Activated CD8-positive, alpha-beta T cell treated with anti-CD3 and anti-CD28 coated beads for 36 hours (primary cell): ENCODE data around the gene RNF144A. TPM values are rescaled to one million over a fixed set of nuclear protein-coding genes. Genes with fewer than 3 reads are reported as not detected.

Source experiments
- ATAC-seq: fragments of 200-7000 bp; cut with Tn5 transposase; one replicate; pipeline ENCODE4 v1.10.0; 2021; ENCODE audit warnings: mild to moderate bottlenecking, moderate library complexity
- CTCF ChIA-PET: fragments of 350-600 bp; sonication (Branson Sonifier 250); formaldehyde crosslinking; loops from one replicate; lab custom pipeline; 2021; ENCODE audit warnings: antibody characterized with exemption; lab: Charles Lee
- POLR2A ChIA-PET: fragments of 350-600 bp; sonication (Branson Sonifier 250); formaldehyde crosslinking; loops from one replicate; lab custom pipeline; 2021; ENCODE audit warnings: antibody characterized with exemption; lab: Charles Lee
- DNase-seq: peaks from one replicate; pipeline ENCODE4 v3.0.0-alpha.2; 2020
- H3K27ac Mint-ChIP-seq: one replicate; pipeline ENCODE4 v1.8.0; 2021; ENCODE audit warnings: mild to moderate bottlenecking, mixed read lengths
- H3K27me3 Mint-ChIP-seq: one replicate; pipeline ENCODE4 v1.8.0; 2021; ENCODE audit warnings: mixed read lengths
- H3K36me3 Mint-ChIP-seq: one replicate; pipeline ENCODE4 v1.8.0; 2021; ENCODE audit warnings: low read depth, mixed read lengths
- H3K4me1 Mint-ChIP-seq: one replicate; pipeline ENCODE4 v1.8.0; 2021; ENCODE audit warnings: low read depth, mixed read lengths
- H3K4me3 Mint-ChIP-seq: one replicate; pipeline ENCODE4 v1.8.0; 2021; ENCODE audit warnings: mild to moderate bottlenecking, moderate library complexity, mixed read lengths
- H3K9me3 Mint-ChIP-seq: one replicate; pipeline ENCODE4 v1.8.0; 2021; ENCODE audit warnings: mixed read lengths
- intact Hi-C: fragments of 100-400 bp; cut with micrococcal nuclease; formaldehyde crosslinking; loops from one replicate; pipeline ENCODE4 v1.10.0; 2022
- total RNA-seq, 2 experiments: library from RNA; stranded (reverse); gene quantifications; one replicate each; pipeline ENCODE4 v1.2.3, GENCODE V29; 2021
- TF ChIP-seq, protein P1 (sequence below): fragments of 200-600 bp; IDR thresholded peaks from one replicate; pipeline ENCODE4 v1.8.0; 2022; ENCODE audit warnings: antibody characterized with exemption, mild to moderate bottlenecking

RNF144A gene
- total RNA-seq, 2 experiments from 2014 or later, result 32.6 to 36.5 TPM

DNA sequence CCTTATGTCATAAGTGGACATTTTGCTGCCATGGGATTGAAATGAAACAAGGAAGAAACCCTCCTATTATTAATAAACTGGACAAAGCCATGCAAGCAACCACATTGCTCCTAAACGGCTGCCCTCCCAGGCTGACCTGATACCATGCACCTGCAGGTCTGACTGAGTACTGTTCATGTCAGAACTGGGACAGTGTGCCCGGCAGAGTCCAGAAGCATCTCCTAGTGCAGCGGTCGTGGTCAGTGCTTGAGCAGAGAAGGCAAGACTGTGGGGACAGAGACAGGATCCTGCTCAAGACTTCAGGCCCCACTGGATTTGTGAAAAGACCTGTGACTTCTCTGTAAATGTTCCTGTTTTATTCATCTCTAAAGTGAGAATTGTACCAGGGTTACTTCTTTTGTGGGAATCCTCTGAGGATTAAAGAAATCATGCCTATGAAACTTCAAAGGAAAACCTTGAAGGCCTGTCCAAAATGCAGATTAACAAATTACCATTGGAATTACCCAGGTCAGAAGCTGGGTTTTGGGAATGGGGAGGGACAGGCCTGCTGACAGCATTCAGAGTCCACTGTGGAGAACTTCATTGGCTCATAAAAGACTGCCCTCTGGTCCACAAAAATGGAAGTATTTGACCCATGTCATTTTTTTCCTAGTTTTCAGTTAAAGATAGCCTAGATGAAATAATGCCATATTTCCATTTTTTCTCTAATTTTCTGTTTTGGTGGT, 13.9 kb downstream of the RNF144A start:
- peaks cover 10% of the 10 kb centered on the region for H3K9me3 Mint-ChIP-seq
- TF ChIP-seq, protein P1, sequence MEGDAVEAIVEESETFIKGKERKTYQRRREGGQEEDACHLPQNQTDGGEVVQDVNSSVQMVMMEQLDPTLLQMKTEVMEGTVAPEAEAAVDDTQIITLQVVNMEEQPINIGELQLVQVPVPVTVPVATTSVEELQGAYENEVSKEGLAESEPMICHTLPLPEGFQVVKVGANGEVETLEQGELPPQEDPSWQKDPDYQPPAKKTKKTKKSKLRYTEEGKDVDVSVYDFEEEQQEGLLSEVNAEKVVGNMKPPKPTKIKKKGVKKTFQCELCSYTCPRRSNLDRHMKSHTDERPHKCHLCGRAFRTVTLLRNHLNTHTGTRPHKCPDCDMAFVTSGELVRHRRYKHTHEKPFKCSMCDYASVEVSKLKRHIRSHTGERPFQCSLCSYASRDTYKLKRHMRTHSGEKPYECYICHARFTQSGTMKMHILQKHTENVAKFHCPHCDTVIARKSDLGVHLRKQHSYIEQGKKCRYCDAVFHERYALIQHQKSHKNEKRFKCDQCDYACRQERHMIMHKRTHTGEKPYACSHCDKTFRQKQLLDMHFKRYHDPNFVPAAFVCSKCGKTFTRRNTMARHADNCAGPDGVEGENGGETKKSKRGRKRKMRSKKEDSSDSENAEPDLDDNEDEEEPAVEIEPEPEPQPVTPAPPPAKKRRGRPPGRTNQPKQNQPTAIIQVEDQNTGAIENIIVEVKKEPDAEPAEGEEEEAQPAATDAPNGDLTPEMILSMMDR, result no peak
- no peak for ATAC-seq
- intact Hi-C loops, result no loop called here
- ChIA-PET POLR2A (no interaction called here), CTCF (no interaction called here)
- DNase-seq, result no peak
- H3K27me3 Mint-ChIP-seq, result no peaks in the 10 kb centered on the region
- peaks cover 49% of the 10 kb centered on the region for H3K36me3 Mint-ChIP-seq
- peaks cover 55% of the 10 kb centered on the region for H3K4me1 Mint-ChIP-seq
- H3K27ac Mint-ChIP-seq, result no peak overlapping the region
- H3K4me3 Mint-ChIP-seq, result no peak overlapping the region

DNA sequence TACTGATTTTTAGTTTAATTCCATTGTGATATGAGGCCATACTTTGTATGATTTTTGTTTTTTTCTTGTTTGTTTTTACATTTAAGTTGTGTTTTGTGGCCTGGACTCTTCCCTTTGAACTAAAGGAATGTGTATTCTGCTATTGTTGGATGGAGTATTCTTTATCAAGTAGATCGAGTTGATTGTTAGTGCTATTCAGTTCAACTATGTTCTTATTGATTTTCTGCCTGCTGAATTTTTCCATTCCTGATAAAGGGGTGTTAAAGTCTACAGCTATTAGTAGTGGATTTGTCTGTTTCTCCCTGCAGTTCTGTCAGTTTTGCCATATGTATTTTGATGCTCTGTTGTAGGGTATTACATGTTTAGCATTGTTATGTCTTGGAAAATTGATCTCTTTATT, 14.5 kb downstream of the RNF144A start:
- Mint-ChIP-seq H3K36me3 (peaks cover 43% of the 10 kb centered on the region), H3K4me1 (peaks cover 59% of the 10 kb centered on the region), H3K9me3 (peaks cover 10% of the 10 kb centered on the region), H3K27ac (no peak overlapping the region), H3K27me3 (no peaks in the 10 kb centered on the region), H3K4me3 (no peak overlapping the region)
- DNase-seq, result no peak
- POLR2A ChIA-PET, result interaction anchor here (0.6 kb wide), 1 partner anchor 17 kb away, joined by 3 read pairs; no protein-coding TSS in a partner anchor
- intact Hi-C loops, result no loop called here
- CTCF ChIA-PET, result interaction anchor here (0.9 to 1.5 kb wide), 4 partner anchors 11 to 65 kb away, joined by 3 to 5 read pairs (median 4); no protein-coding TSS in a partner anchor
- ATAC-seq, result no peak
- TF ChIP-seq, protein P1, result no peak

DNA sequence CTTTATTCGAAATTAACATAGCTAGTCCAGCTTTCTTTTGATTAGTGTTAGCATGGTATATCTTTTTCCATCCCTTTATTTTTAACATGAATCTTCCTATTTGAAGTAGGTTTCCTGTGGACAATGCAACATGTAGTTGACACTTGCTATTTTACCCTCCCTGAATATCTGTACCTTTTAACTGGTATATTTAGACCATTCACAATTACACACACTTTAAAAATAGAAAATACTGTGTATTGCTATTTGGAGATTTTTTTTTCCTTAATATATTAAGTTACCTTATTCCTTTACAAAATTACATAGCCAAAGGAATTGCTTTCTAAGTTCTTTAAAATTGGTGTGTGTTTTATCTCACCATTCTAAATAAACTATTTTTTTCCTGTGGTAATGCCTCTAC, 15.0 kb downstream of the RNF144A start:
- H3K9me3 Mint-ChIP-seq, result peaks cover 10% of the 10 kb centered on the region
- ChIA-PET POLR2A (interaction anchor here (0.6 kb wide), 1 partner anchor 17 kb away, joined by 3 read pairs; no protein-coding TSS in a partner anchor), CTCF (interaction anchor here (0.8 to 2.0 kb wide), 6 partner anchors 11 to 112 kb away, joined by 3 to 10 read pairs (median 4); no protein-coding TSS in a partner anchor)
- H3K4me1 Mint-ChIP-seq, result peaks cover 62% of the 10 kb centered on the region
- H3K27ac Mint-ChIP-seq, result no peak overlapping the region
- H3K27me3 Mint-ChIP-seq, result no peaks in the 10 kb centered on the region
- intact Hi-C loops, result no loop called here
- H3K4me3 Mint-ChIP-seq, result no peak overlapping the region
- ATAC-seq (no peak), DNase-seq (no peak)
- TF ChIP-seq, protein P1, result no peak
- peaks cover 39% of the 10 kb centered on the region for H3K36me3 Mint-ChIP-seq

DNA sequence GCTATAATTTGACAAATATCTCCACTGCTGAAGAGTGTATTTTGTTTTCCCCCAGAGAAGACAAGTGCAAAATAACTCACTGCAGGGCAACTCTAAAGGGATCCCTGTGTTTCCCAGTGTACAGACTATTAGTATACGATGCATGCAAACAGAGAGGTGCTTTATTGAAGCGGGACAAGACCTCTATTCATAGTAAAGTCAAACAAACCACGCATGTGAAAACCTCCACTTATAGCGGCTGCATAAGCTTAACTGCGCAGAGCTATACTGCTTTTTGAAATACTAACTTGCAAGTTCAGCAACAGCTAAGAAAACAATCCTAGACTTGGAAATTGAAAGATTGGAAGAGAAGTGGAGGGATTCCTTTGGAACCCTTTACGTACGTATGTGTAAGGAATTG, 15.6 kb downstream of the RNF144A start:
- CTCF ChIA-PET, result interaction anchor here (0.7 to 2.0 kb wide), 7 partner anchors 12 to 111 kb away, joined by 3 to 10 read pairs (median 4); no protein-coding TSS in a partner anchor
- peaks cover 33% of the 10 kb centered on the region for H3K36me3 Mint-ChIP-seq
- no peak for ATAC-seq
- H3K4me1 Mint-ChIP-seq, result peaks cover 62% of the 10 kb centered on the region
- H3K27me3 Mint-ChIP-seq, result no peaks in the 10 kb centered on the region
- no peak for DNase-seq
- H3K4me3 Mint-ChIP-seq, result no peak overlapping the region
- TF ChIP-seq, protein P1, result no peak
- POLR2A ChIA-PET, result interaction anchor here (0.7 kb wide), 1 partner anchor 1626 kb away, joined by 4 read pairs; no protein-coding TSS in a partner anchor
- H3K9me3 Mint-ChIP-seq, result peaks cover 10% of the 10 kb centered on the region
- H3K27ac Mint-ChIP-seq, result no peak overlapping the region
- intact Hi-C loops, result no loop called here

DNA sequence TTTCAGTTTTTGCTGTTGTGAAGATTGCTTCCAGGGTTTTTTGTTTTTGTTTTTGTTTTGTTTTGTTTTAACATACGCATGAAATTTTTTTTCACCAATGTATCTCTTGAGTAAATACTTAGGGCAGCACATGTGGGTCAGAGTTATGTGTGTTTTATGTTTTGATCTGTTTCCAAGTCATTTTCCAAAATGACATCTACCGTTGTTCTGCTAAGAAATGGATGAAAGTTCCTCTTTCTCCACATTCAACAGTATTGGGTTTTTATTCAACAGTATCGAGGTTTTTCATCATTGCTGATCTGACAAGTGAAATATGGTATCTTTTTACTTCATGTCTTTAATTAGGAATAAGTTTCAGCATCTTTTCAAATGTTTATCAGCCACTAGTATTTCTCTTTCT, 16.7 kb downstream of the RNF144A start:
- POLR2A ChIA-PET, result no interaction called here
- ATAC-seq, result no peak
- Mint-ChIP-seq H3K4me3 (no peak overlapping the region), H3K9me3 (no peaks in the 10 kb centered on the region), H3K27me3 (no peaks in the 10 kb centered on the region), H3K27ac (no peak overlapping the region), H3K36me3 (peaks cover 23% of the 10 kb centered on the region), H3K4me1 (peaks cover 56% of the 10 kb centered on the region)
- CTCF ChIA-PET, result interaction anchor here (2.0 kb wide), 1 partner anchor 110 kb away, joined by 10 read pairs; no protein-coding TSS in a partner anchor
- TF ChIP-seq, protein P1, result no peak
- no peak for DNase-seq
- intact Hi-C loops, result no loop called here
